Endometrium (tissue), 2 donors: Measurements from ENCODE around the gene GFRA4.

Experiments
- FAIRE-seq: peaks from 2 replicates; lab custom pipeline; 2012; peaks lifted over from hg19 to GRCh38; lab: Jason Lieb, UNC
- donor health status: control.
- donor health status: control.

GFRA4 gene

DNA sequence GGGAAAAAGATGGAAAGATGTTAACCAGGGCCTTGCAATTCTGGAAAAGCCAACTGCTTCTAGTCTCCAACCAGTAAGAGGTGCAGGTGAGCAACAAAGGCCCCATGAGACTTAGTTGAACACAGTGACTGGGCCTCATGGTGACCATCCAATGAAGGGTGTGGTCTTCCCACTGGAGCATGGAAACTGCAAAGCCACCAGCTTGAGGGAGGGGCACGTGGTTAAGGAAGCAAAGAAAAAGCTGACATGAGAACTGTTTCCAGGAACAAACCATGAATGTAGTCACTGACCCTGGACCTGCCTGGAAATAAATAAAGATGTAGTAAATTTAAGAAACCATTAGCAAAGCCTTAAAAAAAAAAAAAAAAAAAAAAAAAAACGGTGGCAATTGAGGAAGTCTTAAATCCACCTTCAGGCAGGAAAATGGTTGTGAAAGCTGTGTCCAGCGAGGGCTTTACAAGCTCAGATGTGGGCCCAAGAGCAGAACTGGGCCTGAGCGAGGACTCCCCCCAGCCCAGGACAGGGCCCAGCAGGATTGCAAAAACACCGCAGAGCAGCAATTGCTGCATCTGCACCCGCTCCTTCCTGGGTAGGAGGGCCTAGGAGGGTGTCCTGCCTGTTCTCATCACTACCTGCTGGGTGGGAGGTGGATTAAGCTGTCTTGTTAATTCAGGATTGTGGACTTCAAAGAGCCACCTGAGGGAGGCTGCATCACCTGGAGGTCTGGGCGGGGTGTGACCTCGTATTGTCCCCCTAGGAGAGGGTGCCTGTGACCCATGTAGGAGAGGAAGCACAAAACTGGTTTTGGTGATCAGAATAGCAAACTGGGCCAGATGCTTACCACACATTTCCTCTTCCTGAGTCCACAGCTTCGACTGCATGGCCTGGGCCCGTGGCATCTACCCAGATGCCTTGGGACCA is 10.3 kb downstream of the GFRA4 start:
- FAIRE-seq = no peak

DNA sequence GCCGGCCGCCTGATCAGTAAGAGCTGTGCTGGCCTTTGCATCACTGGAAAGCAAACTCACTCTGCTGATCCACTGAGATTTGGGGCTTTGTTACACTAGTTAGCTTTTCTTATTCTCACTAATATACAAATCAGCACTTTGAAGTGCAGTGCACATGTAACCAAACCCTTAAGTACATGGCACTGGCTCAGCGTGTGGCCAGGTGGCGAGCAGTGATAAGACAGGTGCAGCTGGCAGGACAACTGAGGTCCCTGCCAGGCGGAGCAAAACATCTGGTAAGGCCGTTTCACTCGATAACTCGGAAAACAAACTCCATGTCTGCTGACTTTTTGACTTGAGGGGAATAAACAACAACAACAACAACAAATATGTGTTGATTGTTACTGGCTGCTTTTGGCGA is 11.0 kb downstream of the GFRA4 start:
- no peak for FAIRE-seq

DNA sequence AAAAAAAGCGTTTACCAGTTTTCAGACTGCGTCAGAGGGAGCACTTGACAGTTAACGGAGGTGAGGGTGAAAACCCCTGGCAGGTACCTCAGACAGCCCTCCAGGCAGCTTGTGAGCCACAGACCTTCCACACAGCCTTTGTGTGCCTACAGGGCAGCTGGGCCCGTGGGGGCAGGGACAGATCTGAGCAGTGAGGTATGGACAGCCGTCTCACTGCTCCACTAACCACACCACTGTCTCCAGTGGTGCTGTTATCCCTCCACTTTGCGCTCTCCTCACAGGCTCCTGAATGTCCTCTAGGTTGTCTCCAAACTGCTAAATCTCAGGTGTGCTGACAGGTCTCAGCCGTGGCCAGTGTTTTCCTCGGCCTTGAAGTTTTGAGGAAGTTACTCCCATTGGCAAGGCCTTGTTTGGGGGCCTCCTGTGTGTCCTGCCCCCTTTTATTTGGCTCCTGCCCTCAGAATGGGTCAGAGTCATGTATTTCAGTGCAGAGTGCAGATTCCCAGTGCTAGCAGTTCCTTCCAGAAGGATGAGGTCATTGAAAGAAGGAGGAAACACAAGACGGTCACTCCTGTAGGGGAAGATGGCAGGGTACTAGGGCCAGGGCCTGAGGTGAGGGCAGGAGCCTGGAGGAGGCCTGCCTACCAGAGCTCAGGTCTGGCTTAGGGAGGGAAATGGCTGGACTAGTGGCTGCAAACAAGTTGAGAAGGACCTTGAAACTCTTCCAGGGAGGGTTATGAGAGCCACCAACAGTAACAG is 11.8 kb downstream of the GFRA4 start:
- FAIRE-seq = no peak

DNA sequence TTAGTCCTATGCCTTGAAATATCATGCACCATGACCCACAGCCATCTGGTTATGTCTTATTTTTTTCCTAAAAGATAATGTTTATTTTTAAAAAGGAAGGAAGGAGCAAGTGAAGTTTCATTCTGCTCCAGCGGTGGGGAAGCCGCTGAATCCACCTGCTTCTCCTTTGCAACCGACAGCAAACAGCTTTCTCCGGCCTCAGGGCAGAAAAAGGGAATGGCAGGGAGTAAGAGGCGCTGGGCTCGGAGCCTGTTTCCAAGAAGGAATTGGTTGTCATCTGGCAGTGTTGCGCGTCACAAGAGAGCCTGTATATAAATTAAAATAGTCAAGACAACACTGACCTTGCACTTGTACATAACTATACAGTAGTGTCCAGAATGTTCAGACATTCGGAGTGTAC is 14.2 kb downstream of the GFRA4 start:
- no peak for FAIRE-seq

DNA sequence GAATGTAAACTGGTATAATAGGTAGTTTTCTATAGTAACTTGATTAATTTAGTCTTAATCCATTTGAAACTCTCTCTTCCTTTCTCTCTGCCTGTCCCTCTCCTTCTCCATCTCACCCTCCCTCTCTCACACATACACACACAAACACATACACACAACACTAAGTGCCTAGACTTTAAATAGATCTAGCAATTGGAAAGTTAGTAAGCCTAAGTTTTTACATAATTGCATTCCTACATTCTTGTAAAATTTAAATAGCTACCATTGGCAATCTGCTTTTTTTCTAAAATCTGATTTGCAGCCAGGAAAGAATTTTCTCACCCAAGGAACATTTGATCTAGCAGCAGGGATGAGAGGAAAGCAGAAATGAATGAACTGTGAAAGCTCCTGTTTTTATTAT is 15.7 kb downstream of the GFRA4 start:
- no peak for FAIRE-seq

DNA sequence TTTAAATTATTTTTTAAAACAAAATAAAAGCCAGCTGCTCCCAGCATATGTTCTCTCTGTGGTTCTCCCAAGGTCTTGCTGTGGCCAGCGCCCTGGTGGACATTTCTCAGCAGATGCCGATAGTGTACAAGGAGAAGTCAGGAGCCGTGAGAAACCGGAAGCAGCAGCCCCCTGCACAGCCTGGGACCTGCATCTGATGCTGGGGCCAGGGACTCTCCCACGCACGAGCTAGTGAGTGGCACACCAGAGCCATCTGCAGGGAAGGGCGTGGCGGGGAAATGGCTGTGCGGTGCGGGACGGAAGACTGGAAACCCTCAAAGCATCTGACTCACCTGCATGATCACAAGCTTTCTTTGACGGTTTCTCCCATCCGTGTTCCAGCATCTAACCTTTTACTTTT is 16.5 kb downstream of the GFRA4 start:
- FAIRE-seq = no peak

DNA sequence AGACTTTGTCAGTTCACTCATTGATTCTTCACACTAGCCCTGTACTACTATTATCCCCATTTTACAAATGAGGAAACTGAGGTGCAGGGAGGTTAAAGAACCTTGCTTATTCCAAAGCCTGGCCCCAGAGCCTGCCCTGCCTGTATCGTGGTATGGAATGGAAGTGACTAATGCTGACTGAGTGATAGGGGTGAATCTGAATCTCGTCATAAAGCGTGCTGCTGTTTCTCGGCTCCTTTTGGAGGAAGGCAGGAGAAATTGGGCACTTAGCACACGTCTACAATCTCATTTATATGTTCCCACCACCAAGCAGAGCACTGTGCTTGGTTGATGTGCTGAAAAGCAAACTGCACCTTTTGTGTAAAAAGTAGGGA is 17.1 kb downstream of the GFRA4 start:
- FAIRE-seq = no peak

DNA sequence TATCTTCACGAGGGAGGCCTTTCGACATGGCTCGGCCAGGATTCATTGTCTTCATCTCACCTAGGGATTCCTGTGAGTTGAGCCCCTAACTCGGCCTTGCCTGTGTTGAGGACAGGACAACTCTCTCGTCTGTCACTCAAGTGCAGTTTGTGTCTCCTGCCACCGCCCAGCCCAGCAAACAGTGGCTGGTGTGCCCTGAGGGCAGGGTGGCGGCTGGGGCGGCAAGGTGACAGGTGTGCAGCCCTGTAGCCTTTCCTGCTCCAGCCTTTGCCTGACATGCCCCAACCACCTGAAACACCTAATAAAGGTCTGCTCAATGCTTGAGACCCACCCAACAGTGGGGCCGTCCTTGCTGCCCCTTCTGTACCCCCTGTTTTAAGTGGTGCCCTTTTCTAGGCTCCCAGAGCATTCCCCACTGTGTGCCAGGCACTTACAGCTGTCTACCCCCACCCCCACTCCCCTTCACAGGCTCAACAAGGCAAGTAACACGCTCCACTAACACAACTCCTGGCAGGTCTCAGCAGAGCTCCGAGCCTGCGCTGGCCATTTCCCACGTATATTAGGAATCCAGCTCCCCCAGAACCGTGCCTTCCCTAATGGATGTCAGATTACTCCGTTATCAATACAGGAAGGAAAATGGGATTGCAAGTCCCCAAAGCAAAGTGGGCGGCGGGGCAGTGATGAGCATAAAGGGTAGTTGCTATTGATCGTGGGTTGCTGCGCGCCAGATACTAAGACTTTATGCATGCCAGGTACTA is 17.7 kb downstream of the GFRA4 start:
- no peak for FAIRE-seq

DNA sequence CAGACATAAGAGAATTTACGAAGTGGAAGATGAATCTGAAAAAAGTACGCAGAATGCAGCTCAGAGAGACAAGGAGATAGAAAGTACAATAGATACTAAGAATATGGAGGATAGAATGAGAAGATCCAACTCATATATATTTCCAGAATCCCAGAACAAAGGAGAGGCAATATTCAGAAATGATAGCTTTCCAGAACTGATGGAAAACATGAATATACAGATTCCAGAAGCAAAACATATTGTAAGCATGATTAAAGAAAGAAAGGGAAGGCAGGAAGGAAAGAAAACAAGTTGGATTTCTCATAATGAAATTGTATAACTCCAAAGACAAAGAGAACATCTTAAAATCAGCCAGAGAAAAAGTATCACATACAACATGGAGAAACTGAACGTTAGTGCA is 22.9 kb downstream of the GFRA4 start:
- no peak for FAIRE-seq

DNA sequence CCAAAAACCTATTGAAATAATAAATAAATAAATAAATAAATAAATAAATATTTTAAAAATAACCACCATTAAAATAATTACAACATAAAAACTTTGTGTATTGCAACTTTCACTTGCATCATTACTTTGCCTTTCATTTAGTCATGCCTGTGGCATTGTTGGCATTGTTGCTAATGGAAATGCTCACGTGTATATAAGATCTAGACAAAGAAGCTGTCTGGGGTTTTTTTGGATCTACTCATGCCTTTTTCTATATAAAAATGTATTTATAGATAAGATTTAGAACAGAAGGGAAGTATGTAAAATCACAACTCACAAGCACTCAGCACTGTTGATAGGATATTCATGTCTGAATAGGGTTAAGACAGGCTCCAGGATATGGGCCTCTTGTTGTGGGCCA is 27.9 kb downstream of the GFRA4 start:
- FAIRE-seq = no peak

DNA sequence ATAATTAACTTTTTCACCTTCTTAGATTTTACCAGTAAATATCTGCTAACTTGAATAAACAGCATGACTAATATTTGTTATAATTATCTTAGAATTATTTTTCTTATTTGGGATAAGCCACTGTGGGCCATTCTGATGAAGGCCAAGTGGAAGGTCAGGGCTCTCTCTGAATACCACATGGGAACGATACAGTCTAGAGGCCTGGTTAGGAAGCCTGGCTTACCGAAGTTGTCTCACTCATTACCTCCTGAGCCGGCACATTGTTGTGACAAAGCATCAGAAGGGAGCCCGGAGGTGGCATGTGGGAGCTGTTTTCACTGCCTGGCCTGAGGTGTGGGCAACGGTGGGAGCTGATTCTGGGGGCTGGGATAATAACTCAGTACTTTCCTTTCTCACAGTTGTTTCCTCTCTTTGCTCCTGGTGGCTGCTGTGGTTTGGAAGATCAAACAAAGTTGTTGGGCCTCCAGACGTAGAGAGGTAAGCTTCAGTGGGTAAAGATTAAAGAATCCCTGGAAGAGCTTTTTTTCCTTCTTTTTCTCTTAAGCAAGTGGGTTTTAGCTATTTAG is 29.2 kb downstream of the GFRA4 start:
- FAIRE-seq = no peak

DNA sequence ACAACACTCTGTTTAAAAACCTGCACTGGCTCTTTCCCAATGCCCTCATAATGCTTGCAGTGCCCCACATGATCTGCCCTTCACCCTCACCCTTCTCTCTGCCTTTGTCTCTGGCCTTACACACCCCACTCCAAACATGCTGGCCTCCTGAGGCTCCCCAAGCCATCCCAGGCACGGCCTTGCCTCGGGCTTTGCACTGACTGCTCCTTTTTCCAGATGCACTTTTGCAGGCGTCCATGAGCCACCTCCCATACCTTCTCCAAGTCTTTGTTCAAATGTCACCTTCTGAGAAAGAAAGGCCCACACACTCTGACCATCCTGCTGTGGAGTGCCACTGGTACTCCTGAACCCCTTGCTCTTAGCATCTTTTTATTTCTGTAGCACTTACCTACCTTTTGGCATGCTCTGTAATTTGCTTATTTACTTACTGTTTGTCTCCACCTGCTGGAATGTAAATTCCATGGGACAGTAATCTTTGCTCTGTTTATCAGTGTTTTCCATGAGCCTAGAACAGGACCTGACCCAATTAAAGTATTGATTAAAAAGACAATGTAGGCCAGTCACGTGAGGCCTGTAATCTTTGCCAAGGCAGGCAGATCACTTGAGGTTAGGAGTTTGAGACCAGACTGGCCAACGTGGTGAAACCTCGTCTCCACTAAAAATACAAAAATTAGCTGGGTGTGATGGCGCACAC is 30.7 kb downstream of the GFRA4 start:
- no peak for FAIRE-seq

DNA sequence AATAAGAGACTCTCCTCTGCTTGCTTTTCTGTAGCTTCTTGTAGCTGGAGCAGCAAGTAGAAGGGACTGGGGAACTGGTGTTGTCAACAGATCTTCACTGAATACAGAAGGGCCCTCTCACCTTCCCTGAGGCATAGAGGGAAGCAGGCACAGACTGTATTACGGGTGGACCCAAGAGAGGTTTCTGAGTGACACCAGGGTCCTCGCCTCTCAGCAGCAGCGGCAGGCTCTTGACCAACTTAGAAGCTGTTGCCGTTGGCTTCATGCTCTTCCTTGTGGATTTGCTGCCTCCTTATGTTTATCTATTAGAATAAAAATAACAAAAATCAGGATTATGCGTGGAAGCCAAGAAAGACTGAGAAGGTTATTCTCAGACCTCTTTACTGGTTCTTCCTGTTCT is 31.7 kb downstream of the GFRA4 start:
- no peak for FAIRE-seq

DNA sequence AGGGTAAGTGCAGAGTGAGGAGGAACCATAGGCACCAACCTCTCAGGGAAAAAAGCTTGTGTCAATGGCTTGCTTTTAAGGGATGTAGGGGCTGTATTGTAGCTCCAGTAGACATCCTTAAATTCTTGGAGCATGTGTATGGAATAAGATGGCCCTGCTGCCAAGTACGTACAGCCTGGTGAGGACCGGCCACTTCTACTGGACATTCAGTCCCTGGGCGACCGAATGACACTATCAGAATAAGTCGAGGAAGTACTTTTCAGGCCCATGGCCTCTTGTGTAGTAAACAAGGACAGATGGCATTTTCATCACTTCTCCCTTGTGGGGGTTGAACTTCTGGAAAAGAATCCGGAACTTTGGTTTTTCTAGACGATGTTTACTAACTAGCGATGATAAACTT is 32.8 kb downstream of the GFRA4 start:
- FAIRE-seq = no peak

DNA sequence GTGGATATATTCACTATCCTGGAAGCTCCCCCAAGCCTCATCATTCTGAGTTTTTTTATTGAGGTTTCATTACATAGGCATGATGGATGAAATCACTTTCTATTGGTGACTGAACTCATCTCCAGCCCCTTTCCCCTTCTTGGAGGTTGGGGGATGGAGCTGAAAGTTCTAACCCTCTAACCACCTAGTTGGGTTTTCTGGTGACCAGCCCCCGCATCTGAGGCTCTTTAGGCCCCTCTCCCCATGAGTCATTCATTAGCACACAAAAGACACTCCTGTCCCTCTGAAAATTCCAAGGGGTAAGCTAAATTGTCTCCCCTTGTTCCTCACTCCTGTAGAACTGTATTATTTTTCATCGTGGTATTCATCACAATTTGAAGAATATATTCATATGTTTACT is 33.3 kb downstream of the GFRA4 start:
- FAIRE-seq = no peak

DNA sequence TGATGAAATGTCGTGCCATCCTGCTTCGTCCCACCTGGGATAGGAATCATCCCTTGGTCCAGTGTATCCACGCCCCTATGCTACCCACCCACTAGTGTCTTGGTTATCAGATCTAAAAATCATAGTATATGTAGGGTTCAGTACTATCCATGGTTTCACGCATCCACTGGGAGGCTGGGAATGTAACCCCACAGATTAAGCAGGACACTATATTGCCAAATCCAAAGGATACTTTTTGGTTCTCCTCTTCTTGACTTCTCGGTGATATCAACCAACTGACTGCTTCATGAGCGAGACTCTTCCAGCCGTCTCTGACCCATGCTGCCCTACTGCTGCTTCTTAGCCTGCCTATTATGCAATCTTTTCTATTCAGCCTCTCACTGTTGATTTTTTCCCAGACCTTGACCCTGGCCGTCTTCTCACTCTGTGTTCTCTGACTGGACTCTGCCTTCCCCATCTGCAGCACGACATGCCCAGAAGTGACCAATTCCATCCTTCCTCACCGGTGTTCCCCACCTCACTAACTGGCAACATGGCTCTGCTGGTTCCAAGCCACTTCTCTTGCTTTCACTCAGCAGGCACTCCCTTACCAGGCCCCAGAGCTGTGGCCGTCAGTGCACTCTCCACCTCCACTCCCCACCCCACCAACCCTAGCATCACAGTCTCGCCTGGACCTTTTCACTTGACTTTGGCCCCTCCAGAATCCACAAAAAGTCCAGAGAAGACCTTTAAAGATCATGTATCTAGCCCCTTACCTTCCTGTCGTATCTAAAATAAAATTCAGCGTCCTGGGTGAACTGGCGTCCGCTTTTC is 34.5 kb downstream of the GFRA4 start:
- FAIRE-seq = no peak

DNA sequence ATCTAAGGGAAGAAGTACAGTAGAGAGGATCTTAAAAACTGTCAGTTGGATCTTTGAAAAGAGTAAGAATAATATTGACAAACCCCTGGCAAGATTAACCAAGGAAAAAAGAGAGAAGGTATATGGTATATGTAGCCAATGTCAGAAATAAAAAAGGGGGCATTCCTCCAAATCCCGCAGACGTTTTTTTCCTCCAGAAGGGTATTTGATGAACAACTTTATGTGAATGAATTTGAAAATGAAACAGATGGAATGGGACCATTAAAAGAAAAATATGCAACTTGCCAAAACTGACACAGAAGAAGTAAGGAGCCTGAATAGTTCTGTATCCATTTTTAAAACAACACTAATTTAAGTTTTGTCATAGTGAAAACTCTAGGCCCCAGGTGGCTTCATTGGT is 35.7 kb downstream of the GFRA4 start:
- no peak for FAIRE-seq

DNA sequence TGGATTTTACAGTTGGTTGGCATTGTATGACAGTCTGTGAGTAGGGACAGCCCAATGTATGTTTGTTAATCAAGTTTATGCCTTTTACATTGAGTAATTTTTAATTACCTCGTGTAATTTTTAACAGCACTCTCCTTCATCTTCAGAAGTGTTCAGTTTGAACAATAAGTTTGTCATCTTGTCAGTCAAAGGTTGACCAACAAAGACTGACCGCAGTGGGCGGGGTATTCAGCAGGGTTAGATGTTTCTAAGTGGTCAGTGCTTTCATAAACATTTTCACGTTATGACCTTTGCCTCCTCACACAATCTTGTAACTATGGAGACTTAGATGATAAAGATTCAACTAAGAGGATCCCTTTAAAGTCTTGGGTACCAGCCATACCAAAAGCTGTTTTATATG is 40.8 kb downstream of the GFRA4 start:
- FAIRE-seq = no peak

DNA sequence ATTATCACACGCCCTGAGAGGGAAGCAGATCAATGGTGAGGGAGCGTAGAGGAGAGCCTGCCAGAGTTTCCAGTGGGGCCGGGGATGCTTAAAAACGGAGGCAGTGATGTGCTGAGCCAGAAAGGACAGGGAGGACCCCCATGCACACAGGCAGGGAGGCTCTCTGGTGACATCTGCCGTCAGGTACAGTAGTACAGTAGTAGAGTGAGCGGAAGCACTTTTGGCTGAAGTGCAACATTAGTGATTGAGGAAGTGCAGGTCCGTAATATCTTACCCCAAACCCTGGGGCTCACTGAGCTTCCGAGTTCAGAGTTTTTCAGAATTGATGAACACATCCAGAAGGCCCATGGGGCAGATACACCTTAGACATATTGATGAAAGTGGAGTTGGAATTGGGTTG is 42.1 kb downstream of the GFRA4 start:
- FAIRE-seq = no peak

DNA sequence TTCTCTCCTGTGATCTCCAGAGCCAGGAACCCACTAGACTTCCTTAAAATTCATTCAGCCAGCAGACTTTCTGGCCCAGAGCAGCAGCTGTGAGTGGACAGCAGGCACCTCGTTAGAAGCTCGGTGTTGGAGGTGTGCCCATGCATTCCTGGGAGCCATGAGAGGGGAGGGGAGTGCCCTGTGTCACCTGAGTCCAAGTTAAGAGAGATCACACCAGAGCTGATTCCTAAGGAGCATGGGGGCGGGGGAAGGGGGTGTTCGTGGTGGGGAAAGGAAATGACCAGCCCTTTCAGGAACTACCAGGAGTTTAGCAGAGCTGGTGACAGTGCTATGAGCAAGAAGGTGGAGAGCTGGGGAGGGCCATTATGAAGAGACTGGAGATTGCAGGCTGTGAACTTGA is 46.9 kb downstream of the GFRA4 start:
- no peak for FAIRE-seq
